ENCODE results near the gene KAT6B.

GRCh38 chr10:74842301-74842954 lies 16.0 kb downstream of the KAT6B start:
- TF ChIP-seq CTCF (IDR thresholded peaks at IDR 0.05; ENCODE audit: control extremely low read depth in 1 of 3, insufficient read depth in 1 of 3, low read depth in 1 of 3, low read length in 3 of 3) (no peak), POLR2AphosphoS5 (IDR thresholded peaks at IDR 0.05; ENCODE audit: low read depth, low read length) (no peak), GABPA (IDR thresholded peaks at IDR 0.05; ENCODE audit: borderline replicate concordance, insufficient read depth, low read length) (no peak)

Data from H1 (cell line).